ENCODE results near the gene CFDP1.
A peak's percentile ranks its signal among the peaks of the same experiment; 100 is the strongest.

Gene CFDP1

GRCh38 chr16:75460446-75460845, 27.1 kb upstream of the CFDP1 start:
- H2AFZ ChIP-seq (ENCODE audit: low read length) = no peak overlapping the region
- no peak overlapping the region for H3K4ac ChIP-seq (ENCODE audit: low read length)
- peak overlapping the region; percentile 43 for H3K4me2 ChIP-seq (ENCODE audit: insufficient read depth, low read length, poor library complexity, severe bottlenecking)
- H4K91ac ChIP-seq (ENCODE audit: low read depth, low read length, poor library complexity) = no peak overlapping the region
- no peaks in the 10 kb centered on the region for H3K27me3 ChIP-seq (ENCODE audit: control insufficient read depth in 3 of 3, insufficient read depth in 3 of 3, low read depth in 1 of 3, low read length in 3 of 3)
- no peak overlapping the region for H3K4me3 ChIP-seq (ENCODE audit: low read length in 2 of 2)
- H3K4me1 ChIP-seq (ENCODE audit: control insufficient read depth in 2 of 2, insufficient read depth in 1 of 2, low read depth in 1 of 2, low read length in 2 of 2) = peaks cover 4 to 15% of the 10 kb centered on the region in 2 donors
- peak; percentile 17 for DNase-seq (ENCODE audit: low spot score)
- no peak overlapping the region for H3K23ac ChIP-seq (ENCODE audit: low read depth, low read length, poor library complexity)
- no peak overlapping the region for H2BK5ac ChIP-seq (ENCODE audit: low read length)
- H3K27ac ChIP-seq (replicated peaks; ENCODE audit: low read length) = no peak overlapping the region
- no peak overlapping the region for H4K8ac ChIP-seq (ENCODE audit: low read depth, low read length)
- H2BK15ac ChIP-seq (ENCODE audit: low read length) = no peak overlapping the region
- no peak overlapping the region for H3K14ac ChIP-seq (ENCODE audit: low read length)
- peaks cover 13% of the 10 kb centered on the region for H3K79me1 ChIP-seq (ENCODE audit: low read depth, low read length)
- no peak overlapping the region for H2BK12ac ChIP-seq (ENCODE audit: low read length)
- no CpG with 5 or more reads among the region's 1 CpG for WGBS, 2 donors (ENCODE audit: extremely low coverage in 2 of 2, insufficient read length in 2 of 2, insufficient replicate concordance in 1 of 2)
- H3K9me3 ChIP-seq (replicated peaks in 1 of 2; ENCODE audit: control insufficient read depth in 2 of 2, insufficient read depth in 1 of 2, low read depth in 1 of 2, low read length in 2 of 2) = peaks cover 0 to 2% of the 10 kb centered on the region in 2 donors
- no peak overlapping the region for H2AK5ac ChIP-seq (ENCODE audit: low read depth, low read length)
- H3K36me3 ChIP-seq (replicated peaks in 1 of 2; ENCODE audit: control insufficient read depth in 2 of 2, insufficient read depth in 2 of 2, low read length in 2 of 2) = peaks cover 2 to 25% of the 10 kb centered on the region in 2 donors
- H2BK120ac ChIP-seq (ENCODE audit: low read depth, low read length) = no peak overlapping the region
- no peak overlapping the region for H3K9ac ChIP-seq (ENCODE audit: low read depth, low read length, poor library complexity)
- H3K18ac ChIP-seq (ENCODE audit: low read length) = no peak overlapping the region

- DNase-seq (ENCODE audit: low spot score) = no peak
- no peak overlapping the region for H3K4me2 ChIP-seq (ENCODE audit: insufficient read depth, low read length, poor library complexity, severe bottlenecking)
These were observed 26.4 kb upstream of the CFDP1 start for GRCh38 chr16:75459691-75460090.

DNA sequence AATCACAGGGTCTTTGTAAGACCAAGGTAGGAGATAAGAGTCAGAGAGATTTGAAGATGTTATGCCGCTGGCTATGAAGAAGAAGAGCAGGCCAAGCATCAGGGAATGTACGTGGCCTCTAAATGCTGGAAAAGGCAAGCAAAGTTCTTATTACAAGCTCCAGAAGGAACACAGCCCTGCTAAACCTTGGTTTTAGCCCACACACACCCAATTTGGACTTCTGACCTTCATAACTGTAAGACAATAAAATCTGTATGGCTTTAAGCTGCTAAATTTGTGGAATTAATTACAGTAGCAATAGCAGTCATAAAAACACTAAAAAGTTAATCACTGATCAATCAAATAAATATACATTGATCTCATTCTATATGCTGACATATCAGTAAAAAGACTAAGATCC, 25.1 kb upstream of the CFDP1 start:
- Histone ChIP-seq H2AK5ac (ENCODE audit: low read depth, low read length) (no peak overlapping the region), H3K4me1 (ENCODE audit: control insufficient read depth in 2 of 2, insufficient read depth in 1 of 2, low read depth in 1 of 2, low read length in 2 of 2) (peaks cover 4 to 16% of the 10 kb centered on the region in 2 donors)
- DNase-seq (ENCODE audit: low spot score) = no peak

More at GRCh38 chr16:75459691-75460090, 26.4 kb upstream of the CFDP1 start:
- H4K91ac ChIP-seq (ENCODE audit: low read depth, low read length, poor library complexity) = no peak overlapping the region
- H3K27me3 ChIP-seq (ENCODE audit: control insufficient read depth in 3 of 3, insufficient read depth in 3 of 3, low read depth in 1 of 3, low read length in 3 of 3) = no peaks in the 10 kb centered on the region
- peak overlapping the region; percentile 44 for H3K9ac ChIP-seq (ENCODE audit: low read depth, low read length, poor library complexity)
- H2BK12ac ChIP-seq (ENCODE audit: low read length) = no peak overlapping the region
- no peak overlapping the region for H4K8ac ChIP-seq (ENCODE audit: low read depth, low read length)
- H3K4me1 ChIP-seq (ENCODE audit: control insufficient read depth in 2 of 2, insufficient read depth in 1 of 2, low read depth in 1 of 2, low read length in 2 of 2) = peaks cover 4 to 16% of the 10 kb centered on the region in 2 donors
- peaks cover 2 to 25% of the 10 kb centered on the region in 2 donors for H3K36me3 ChIP-seq (replicated peaks in 1 of 2; ENCODE audit: control insufficient read depth in 2 of 2, insufficient read depth in 2 of 2, low read length in 2 of 2)
- peak overlapping the region; percentile 45 for H2BK15ac ChIP-seq (ENCODE audit: low read length)
- no peak overlapping the region for H3K4me3 ChIP-seq (ENCODE audit: low read length in 2 of 2)
- WGBS, 2 donors (ENCODE audit: extremely low coverage in 2 of 2, insufficient read length in 2 of 2, insufficient replicate concordance in 1 of 2) = no CpG with 5 or more reads among the region's 4 CpGs
- peak overlapping the region; percentile 32 for H2AK5ac ChIP-seq (ENCODE audit: low read depth, low read length)
- no peak overlapping the region for H3K23ac ChIP-seq (ENCODE audit: low read depth, low read length, poor library complexity)
- H3K18ac ChIP-seq (ENCODE audit: low read length) = no peak overlapping the region
- H2AFZ ChIP-seq (ENCODE audit: low read length) = no peak overlapping the region
- no peak overlapping the region for H2BK120ac ChIP-seq (ENCODE audit: low read depth, low read length)
- H3K27ac ChIP-seq (replicated peaks; ENCODE audit: low read length) = no peak overlapping the region
- no peak overlapping the region for H3K4ac ChIP-seq (ENCODE audit: low read length)
- H3K14ac ChIP-seq (ENCODE audit: low read length) = peak overlapping the region; percentile 31
- H3K9me3 ChIP-seq (replicated peaks in 1 of 2; ENCODE audit: control insufficient read depth in 2 of 2, insufficient read depth in 1 of 2, low read depth in 1 of 2, low read length in 2 of 2) = peaks cover 0 to 2% of the 10 kb centered on the region in 2 donors
- peaks cover 13% of the 10 kb centered on the region for H3K79me1 ChIP-seq (ENCODE audit: low read depth, low read length)
- H2BK5ac ChIP-seq (ENCODE audit: low read length) = no peak overlapping the region

DNA sequence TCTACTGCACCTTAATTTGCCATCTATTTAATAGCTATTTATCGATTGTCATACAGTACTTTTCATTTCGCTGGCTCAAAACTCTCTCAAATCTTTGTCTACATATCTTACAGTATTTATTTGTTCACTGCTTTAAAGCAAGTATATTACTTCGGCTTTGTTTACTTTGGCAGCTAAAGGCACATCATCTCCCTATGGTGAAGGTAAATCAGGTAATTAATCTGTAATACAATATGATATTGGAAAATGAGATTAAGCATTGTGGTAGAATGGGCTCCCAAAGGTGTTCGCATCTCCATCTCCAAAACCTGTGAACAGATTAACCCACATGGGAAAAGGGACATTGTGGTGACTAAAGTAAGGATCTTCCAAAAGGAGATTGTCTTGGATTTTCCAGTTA, 24.7 kb upstream of the CFDP1 start:
- H3K4me3 ChIP-seq (ENCODE audit: low read length in 2 of 2) = no peak overlapping the region

More for the DNA sequence above, 25.1 kb upstream of the CFDP1 start:
- H2BK15ac ChIP-seq (ENCODE audit: low read length) = no peak overlapping the region
- no peak overlapping the region for H3K27ac ChIP-seq (replicated peaks; ENCODE audit: low read length)
- peaks cover 2 to 29% of the 10 kb centered on the region in 2 donors for H3K36me3 ChIP-seq (replicated peaks in 1 of 2; ENCODE audit: control insufficient read depth in 2 of 2, insufficient read depth in 2 of 2, low read length in 2 of 2)
- no peak overlapping the region for H4K8ac ChIP-seq (ENCODE audit: low read depth, low read length)
- H2BK5ac ChIP-seq (ENCODE audit: low read length) = no peak overlapping the region
- H3K9me3 ChIP-seq (replicated peaks in 1 of 2; ENCODE audit: control insufficient read depth in 2 of 2, insufficient read depth in 1 of 2, low read depth in 1 of 2, low read length in 2 of 2) = peaks cover 0 to 2% of the 10 kb centered on the region in 2 donors
- H3K18ac ChIP-seq (ENCODE audit: low read length) = no peak overlapping the region
- H3K4me3 ChIP-seq (ENCODE audit: low read length in 2 of 2) = no peak overlapping the region
- H3K9ac ChIP-seq (ENCODE audit: low read depth, low read length, poor library complexity) = no peak overlapping the region
- no peak overlapping the region for H2AFZ ChIP-seq (ENCODE audit: low read length)
- no peak overlapping the region for H3K14ac ChIP-seq (ENCODE audit: low read length)
- peaks cover 11% of the 10 kb centered on the region for H3K79me1 ChIP-seq (ENCODE audit: low read depth, low read length)
- no CpG with 5 or more reads among the region's 2 CpGs for WGBS, 2 donors (ENCODE audit: extremely low coverage in 2 of 2, insufficient read length in 2 of 2, insufficient replicate concordance in 1 of 2)
- no peak overlapping the region for H3K4me2 ChIP-seq (ENCODE audit: insufficient read depth, low read length, poor library complexity, severe bottlenecking)
- H3K23ac ChIP-seq (ENCODE audit: low read depth, low read length, poor library complexity) = no peak overlapping the region
- H2BK12ac ChIP-seq (ENCODE audit: low read length) = no peak overlapping the region
- H3K27me3 ChIP-seq (ENCODE audit: control insufficient read depth in 3 of 3, insufficient read depth in 3 of 3, low read depth in 1 of 3, low read length in 3 of 3) = no peaks in the 10 kb centered on the region
- H4K91ac ChIP-seq (ENCODE audit: low read depth, low read length, poor library complexity) = no peak overlapping the region
- H2BK120ac ChIP-seq (ENCODE audit: low read depth, low read length) = no peak overlapping the region
- no peak overlapping the region for H3K4ac ChIP-seq (ENCODE audit: low read length)

More for the DNA sequence above, 24.7 kb upstream of the CFDP1 start:
- no peak overlapping the region for H3K4ac ChIP-seq (ENCODE audit: low read length)
- DNase-seq (ENCODE audit: low spot score) = no peak
- H3K27me3 ChIP-seq (ENCODE audit: control insufficient read depth in 3 of 3, insufficient read depth in 3 of 3, low read depth in 1 of 3, low read length in 3 of 3) = no peaks in the 10 kb centered on the region
- no peak overlapping the region for H3K9ac ChIP-seq (ENCODE audit: low read depth, low read length, poor library complexity)
- H3K18ac ChIP-seq (ENCODE audit: low read length) = no peak overlapping the region
- no peak overlapping the region for H4K91ac ChIP-seq (ENCODE audit: low read depth, low read length, poor library complexity)
- H4K8ac ChIP-seq (ENCODE audit: low read depth, low read length) = no peak overlapping the region
- no peak overlapping the region for H2BK120ac ChIP-seq (ENCODE audit: low read depth, low read length)
- H3K27ac ChIP-seq (replicated peaks; ENCODE audit: low read length) = no peak overlapping the region
- no peak overlapping the region for H2AK5ac ChIP-seq (ENCODE audit: low read depth, low read length)
- H3K14ac ChIP-seq (ENCODE audit: low read length) = no peak overlapping the region
- no CpG with 5 or more reads among the region's 4 CpGs for WGBS, 2 donors (ENCODE audit: extremely low coverage in 2 of 2, insufficient read length in 2 of 2, insufficient replicate concordance in 1 of 2)
- peaks cover 2 to 32% of the 10 kb centered on the region in 2 donors for H3K36me3 ChIP-seq (replicated peaks in 1 of 2; ENCODE audit: control insufficient read depth in 2 of 2, insufficient read depth in 2 of 2, low read length in 2 of 2)
- H3K4me1 ChIP-seq (ENCODE audit: control insufficient read depth in 2 of 2, insufficient read depth in 1 of 2, low read depth in 1 of 2, low read length in 2 of 2) = peaks cover 4 to 16% of the 10 kb centered on the region in 2 donors
- H2BK15ac ChIP-seq (ENCODE audit: low read length) = no peak overlapping the region
- peaks cover 0 to 2% of the 10 kb centered on the region in 2 donors for H3K9me3 ChIP-seq (replicated peaks in 1 of 2; ENCODE audit: control insufficient read depth in 2 of 2, insufficient read depth in 1 of 2, low read depth in 1 of 2, low read length in 2 of 2)
- H3K4me2 ChIP-seq (ENCODE audit: insufficient read depth, low read length, poor library complexity, severe bottlenecking) = no peak overlapping the region
- peaks cover 12% of the 10 kb centered on the region for H3K79me1 ChIP-seq (ENCODE audit: low read depth, low read length)
- no peak overlapping the region for H3K23ac ChIP-seq (ENCODE audit: low read depth, low read length, poor library complexity)
- no peak overlapping the region for H2BK5ac ChIP-seq (ENCODE audit: low read length)
- H2AFZ ChIP-seq (ENCODE audit: low read length) = no peak overlapping the region
- H2BK12ac ChIP-seq (ENCODE audit: low read length) = no peak overlapping the region

Data from neuronal stem cell (in vitro differentiated cells).